Liver (tissue), 9 donors: ENCODE measurements around the gene CELA2A. TPM values are rescaled to one million over a fixed set of nuclear protein-coding genes. Genes with fewer than 3 reads are reported as not detected.

Experiments
- DNase-seq: peaks from one replicate; pipeline ENCODE4 v3.0.0-alpha.2; 2017; ENCODE audit warnings: low spot score
- H3K27ac ChIP-seq, 2 donors: one replicate each; pipeline ENCODE4 v1.7.0; 2013; ENCODE audit warnings: inconsistent platforms in 2 of 2, low read length in 2 of 2, control low read depth in 1 of 2, low read depth in 1 of 2, mild to moderate bottlenecking in 1 of 2
- H3K27me3 ChIP-seq, 4 donors: one replicate each; pipeline versions ENCODE4 v1.6.1 to v1.7.0; 2013; ENCODE audit warnings: low read length in 3 of 4, inconsistent platforms in 1 of 4, mild to moderate bottlenecking in 1 of 4, moderate library complexity in 1 of 4; ENCODE audit not compliant: control insufficient read depth in 4 of 4, insufficient read depth in 4 of 4
- H3K36me3 ChIP-seq, 4 donors: one replicate each; pipeline versions ENCODE4 v1.6.1 to v1.7.0; 2013; ENCODE audit warnings: low read length in 3 of 4, mild to moderate bottlenecking in 3 of 4, low read depth in 1 of 4, moderate library complexity in 1 of 4; ENCODE audit not compliant: control insufficient read depth in 4 of 4, insufficient read depth in 3 of 4
- H3K4me1 ChIP-seq, 4 donors: one replicate each; pipeline versions ENCODE4 v1.6.1 to v1.7.0; 2013; ENCODE audit warnings: low read length in 3 of 4, mild to moderate bottlenecking in 3 of 4, moderate library complexity in 1 of 4; ENCODE audit not compliant: control insufficient read depth in 4 of 4, insufficient read depth in 4 of 4
- H3K4me3 ChIP-seq, 3 donors: one replicate each; pipeline versions ENCODE4 v1.6.1 to v1.7.0; 2013; ENCODE audit warnings: low read length in 3 of 3, control low read depth in 1 of 3, low read depth in 1 of 3, mild to moderate bottlenecking in 1 of 3
- H3K9ac ChIP-seq, 2 donors: one replicate each; pipeline ENCODE4 v1.7.0; 2013; ENCODE audit warnings: low read length in 2 of 2, mild to moderate bottlenecking in 2 of 2, moderate library complexity in 2 of 2, control low read depth in 1 of 2, low read depth in 1 of 2
- H3K9me3 ChIP-seq, 4 donors: one replicate each; pipeline versions ENCODE4 v1.6.1 to v1.7.0; 2013; ENCODE audit warnings: low read length in 3 of 4; ENCODE audit not compliant: control insufficient read depth in 4 of 4
- FOXA2 ChIP-seq: IDR thresholded peaks from 2 replicates; pipeline ENCODE4 v1.6.1; 2016; ENCODE audit warnings: antibody characterized with exemption
- GABPA ChIP-seq, 2 donors: IDR thresholded peaks in 1 of 2; conservative IDR thresholded peaks in 1 of 2; 2 replicates each; pipeline ENCODE4 v1.6.1; 2016; ENCODE audit warnings: antibody characterized with exemption in 2 of 2, mild to moderate bottlenecking in 1 of 2, moderate library complexity in 1 of 2
- HNF4A ChIP-seq, 2 donors: conservative IDR thresholded peaks; 2 replicates each; pipeline ENCODE4 v1.6.1; 2016; ENCODE audit warnings: antibody characterized with exemption in 2 of 2, mild to moderate bottlenecking in 2 of 2
- JUND ChIP-seq, 2 donors: IDR thresholded peaks; 2 replicates each; pipeline ENCODE4 v1.6.1; 2016; ENCODE audit warnings: antibody characterized with exemption in 2 of 2
- RXRA ChIP-seq, 2 donors: IDR thresholded peaks; 2 replicates each; pipeline ENCODE4 v1.6.1; 2017 to 2018; ENCODE audit warnings: antibody characterized with exemption in 2 of 2, mild to moderate bottlenecking in 1 of 2
- SP1 ChIP-seq: IDR thresholded peaks from 2 replicates; pipeline ENCODE4 v1.6.1; 2018; ENCODE audit warnings: antibody characterized with exemption, mild to moderate bottlenecking
- ZBTB33 ChIP-seq: IDR thresholded peaks from 2 replicates; pipeline ENCODE4 v1.6.1; 2016; ENCODE audit warnings: antibody characterized with exemption
- WGBS: extraction: QIAGEN DNeasy Blood & Tissue Kit; methylation state at CpG from one replicate; pipeline ENCODE4 v1.1.7; 2013; 5-methylcytosine and 5-hydroxymethylcytosine counted together
- polyA plus RNA-seq, 2 donors: library from polyadenylated mRNA; stranded (reverse) in 1 of 2; unstranded in 1 of 2; fragments of 200-250 nt in 1 of 2; fragments of >200 nt in 1 of 2; fragmentation: Nextera tagmentation in 1 of 2; extraction: Ambion mirVana in 1 of 2; gene quantifications; one replicate each; pipeline versions ENCODE4 v1.2.1 to v1.2.3, GENCODE V29; 2013 to 2015
- total RNA-seq, 2 donors: library from RNA; depleted of rRNA; stranded (reverse); fragments of >200 nt; gene quantifications; one replicate each; pipeline ENCODE4 v1.2.3, GENCODE V29; 2014
- TF ChIP-seq, protein P1 (sequence below): IDR thresholded peaks from 2 replicates; pipeline ENCODE4 v1.6.1; 2016; ENCODE audit warnings: antibody characterized with exemption, mild to moderate bottlenecking
- TF ChIP-seq, protein P2 (sequence below): IDR thresholded peaks from 2 replicates; pipeline ENCODE4 v1.6.1; 2016; ENCODE audit warnings: antibody characterized with exemption
- TF ChIP-seq, protein P3 (sequence below): fragments of 150-350 bp; IDR thresholded peaks from 2 replicates; pipeline ENCODE4 v1.5.1; 2017; ENCODE audit warnings: improper control_type of control experiment, low read depth, low read length; ENCODE audit not compliant: missing input control
- donor health status: healthy.
- donor health status: healthy.
- donor health status: healthy.
- donor health status: healthy.
- donor health status: healthy.

The CELA2A gene
- total and polyA plus RNA-seq, 4 donors: not detected

GRCh38 chr1:15452866-15453571, 3.5 kb upstream of the CELA2A start (continued):
- TF ChIP-seq, protein P1, sequence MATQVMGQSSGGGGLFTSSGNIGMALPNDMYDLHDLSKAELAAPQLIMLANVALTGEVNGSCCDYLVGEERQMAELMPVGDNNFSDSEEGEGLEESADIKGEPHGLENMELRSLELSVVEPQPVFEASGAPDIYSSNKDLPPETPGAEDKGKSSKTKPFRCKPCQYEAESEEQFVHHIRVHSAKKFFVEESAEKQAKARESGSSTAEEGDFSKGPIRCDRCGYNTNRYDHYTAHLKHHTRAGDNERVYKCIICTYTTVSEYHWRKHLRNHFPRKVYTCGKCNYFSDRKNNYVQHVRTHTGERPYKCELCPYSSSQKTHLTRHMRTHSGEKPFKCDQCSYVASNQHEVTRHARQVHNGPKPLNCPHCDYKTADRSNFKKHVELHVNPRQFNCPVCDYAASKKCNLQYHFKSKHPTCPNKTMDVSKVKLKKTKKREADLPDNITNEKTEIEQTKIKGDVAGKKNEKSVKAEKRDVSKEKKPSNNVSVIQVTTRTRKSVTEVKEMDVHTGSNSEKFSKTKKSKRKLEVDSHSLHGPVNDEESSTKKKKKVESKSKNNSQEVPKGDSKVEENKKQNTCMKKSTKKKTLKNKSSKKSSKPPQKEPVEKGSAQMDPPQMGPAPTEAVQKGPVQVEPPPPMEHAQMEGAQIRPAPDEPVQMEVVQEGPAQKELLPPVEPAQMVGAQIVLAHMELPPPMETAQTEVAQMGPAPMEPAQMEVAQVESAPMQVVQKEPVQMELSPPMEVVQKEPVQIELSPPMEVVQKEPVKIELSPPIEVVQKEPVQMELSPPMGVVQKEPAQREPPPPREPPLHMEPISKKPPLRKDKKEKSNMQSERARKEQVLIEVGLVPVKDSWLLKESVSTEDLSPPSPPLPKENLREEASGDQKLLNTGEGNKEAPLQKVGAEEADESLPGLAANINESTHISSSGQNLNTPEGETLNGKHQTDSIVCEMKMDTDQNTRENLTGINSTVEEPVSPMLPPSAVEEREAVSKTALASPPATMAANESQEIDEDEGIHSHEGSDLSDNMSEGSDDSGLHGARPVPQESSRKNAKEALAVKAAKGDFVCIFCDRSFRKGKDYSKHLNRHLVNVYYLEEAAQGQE: no peak
- TF ChIP-seq HNF4A (conservative IDR thresholded peaks at IDR 0.05): no peak

- Histone ChIP-seq H3K9me3 (no peaks in the 10 kb centered on the region), H3K27me3 (no peaks in the 10 kb centered on the region), H3K36me3 (no peaks in the 10 kb centered on the region), H3K27ac (no peak overlapping the region), H3K4me1 (no peaks in the 10 kb centered on the region), H3K4me3 (no peak overlapping the region), H3K9ac (no peak overlapping the region)
- 88% methylated on average over 11 of the region's 11 CpGs for WGBS
- TF ChIP-seq, protein P2, sequence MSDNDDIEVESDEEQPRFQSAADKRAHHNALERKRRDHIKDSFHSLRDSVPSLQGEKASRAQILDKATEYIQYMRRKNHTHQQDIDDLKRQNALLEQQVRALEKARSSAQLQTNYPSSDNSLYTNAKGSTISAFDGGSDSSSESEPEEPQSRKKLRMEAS: no peak
- TF ChIP-seq, protein P1: no peak
- TF ChIP-seq FOXA2 (no peak), RXRA (IDR thresholded peaks at IDR 0.05) (no peak), JUND (IDR thresholded peaks at IDR 0.05) (no peak), SP1 (no peak), ZBTB33 (no peak), GABPA (IDR thresholded peaks at IDR 0.05 in 1 of 2, conservative IDR thresholded peaks at IDR 0.05 in 1 of 2) (no peak)
- TF ChIP-seq, protein P3, sequence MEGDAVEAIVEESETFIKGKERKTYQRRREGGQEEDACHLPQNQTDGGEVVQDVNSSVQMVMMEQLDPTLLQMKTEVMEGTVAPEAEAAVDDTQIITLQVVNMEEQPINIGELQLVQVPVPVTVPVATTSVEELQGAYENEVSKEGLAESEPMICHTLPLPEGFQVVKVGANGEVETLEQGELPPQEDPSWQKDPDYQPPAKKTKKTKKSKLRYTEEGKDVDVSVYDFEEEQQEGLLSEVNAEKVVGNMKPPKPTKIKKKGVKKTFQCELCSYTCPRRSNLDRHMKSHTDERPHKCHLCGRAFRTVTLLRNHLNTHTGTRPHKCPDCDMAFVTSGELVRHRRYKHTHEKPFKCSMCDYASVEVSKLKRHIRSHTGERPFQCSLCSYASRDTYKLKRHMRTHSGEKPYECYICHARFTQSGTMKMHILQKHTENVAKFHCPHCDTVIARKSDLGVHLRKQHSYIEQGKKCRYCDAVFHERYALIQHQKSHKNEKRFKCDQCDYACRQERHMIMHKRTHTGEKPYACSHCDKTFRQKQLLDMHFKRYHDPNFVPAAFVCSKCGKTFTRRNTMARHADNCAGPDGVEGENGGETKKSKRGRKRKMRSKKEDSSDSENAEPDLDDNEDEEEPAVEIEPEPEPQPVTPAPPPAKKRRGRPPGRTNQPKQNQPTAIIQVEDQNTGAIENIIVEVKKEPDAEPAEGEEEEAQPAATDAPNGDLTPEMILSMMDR: no peak
- DNase-seq: no peak
These were observed 2.8 kb upstream of the CELA2A start for GRCh38 chr1:15453734-15454133.
